COLO829 (cell line): ENCODE data around the gene PMFBP1.

Source experiments
- DNase-seq: peaks from one replicate; pipeline ENCODE4 v3.0.0; 2012; ENCODE audit warnings: low spot score

Gene PMFBP1

GRCh38 chr16:72182976-72183375 lies 11.0 kb upstream of the PMFBP1 start:
- no peak for DNase-seq

GRCh38 chr16:72179204-72179970 lies 7.4 kb upstream of the PMFBP1 start:
- no peak for DNase-seq

- no peak for DNase-seq
Measured at GRCh38 chr16:72174726-72175125, 2.8 kb upstream of the PMFBP1 start.

GRCh38 chr16:72173997-72174396 lies 2.0 kb upstream of the PMFBP1 start:
- DNase-seq = no peak

GRCh38 chr16:72171236-72171635 lies 719 bp downstream of the PMFBP1 start:
- DNase-seq = no peak

GRCh38 chr16:72169708-72170107 lies 2.2 kb downstream of the PMFBP1 start:
- DNase-seq = no peak

- DNase-seq = no peak
Measured at GRCh38 chr16:72168365-72168764, 3.6 kb downstream of the PMFBP1 start.

GRCh38 chr16:72166954-72167561 lies 4.9 kb downstream of the PMFBP1 start:
- no peak for DNase-seq

GRCh38 chr16:72166151-72166550 lies 5.8 kb downstream of the PMFBP1 start:
- no peak for DNase-seq

GRCh38 chr16:72164691-72165090 lies 7.3 kb downstream of the PMFBP1 start:
- DNase-seq = no peak

GRCh38 chr16:72162105-72162692 lies 9.8 kb downstream of the PMFBP1 start:
- DNase-seq = no peak

GRCh38 chr16:72159801-72160200 lies 12.2 kb downstream of the PMFBP1 start:
- DNase-seq = no peak

GRCh38 chr16:72159386-72159785 lies 12.6 kb downstream of the PMFBP1 start:
- DNase-seq = no peak

- DNase-seq = no peak
Measured at GRCh38 chr16:72149676-72150464, 22.1 kb downstream of the PMFBP1 start.

- DNase-seq = no peak
Measured at GRCh38 chr16:72142476-72142875, 29.5 kb downstream of the PMFBP1 start.

GRCh38 chr16:72139908-72140307 lies 32.0 kb downstream of the PMFBP1 start:
- no peak for DNase-seq

GRCh38 chr16:72138064-72138572 lies 33.8 kb downstream of the PMFBP1 start:
- DNase-seq = no peak

- DNase-seq = no peak
Measured at GRCh38 chr16:72137380-72138063, 34.4 kb downstream of the PMFBP1 start.

GRCh38 chr16:72134507-72134906 lies 37.4 kb downstream of the PMFBP1 start:
- no peak for DNase-seq

GRCh38 chr16:72132726-72133125 lies 39.2 kb downstream of the PMFBP1 start:
- no peak for DNase-seq

GRCh38 chr16:72131036-72131435 lies 40.9 kb downstream of the PMFBP1 start:
- DNase-seq = no peak
